K562 (cell line): ENCODE results near the gene DRAXIN. TPM values are rescaled to one million over a fixed set of nuclear protein-coding genes. Genes with fewer than 3 reads are reported as not detected.
A peak's percentile ranks its signal among the peaks of the same experiment; 100 is the strongest.

Experiments
- ARHGAP35 ChIP-seq: fragments of 450-650 bp; IDR thresholded peaks from 2 replicates; pipeline ENCODE4 v1.6.1; 2018; ENCODE audit not compliant: partially characterized antibody
- ARID1B ChIP-seq: fragments of 450-650 bp; IDR thresholded peaks from 2 replicates; pipeline ENCODE4 v1.6.1; 2016; ENCODE audit warnings: antibody characterized with exemption, mild to moderate bottlenecking, inconsistent platforms
- CCAR2 ChIP-seq: fragments of 200-400 bp; formaldehyde crosslinking; IDR thresholded peaks from 2 replicates; pipeline ENCODE4 v1.6.1; 2017; ENCODE audit warnings: mild to moderate bottlenecking, low read depth, low read length
- ELF2 ChIP-seq: fragments of 250-450 bp; sonication (Bioruptor Pico); IDR thresholded peaks from 2 replicates; pipeline ENCODE4 v1.5.0; 2021; ENCODE audit warnings: mild to moderate bottlenecking
- EP300 ChIP-seq: IDR thresholded peaks from 2 replicates; pipeline ENCODE4 v1.6.1; 2012; ENCODE audit warnings: low read length, improper control_type of control experiment
- GABPA ChIP-seq: fragments of 200-800 bp; sonication (Bioruptor generic); conservative IDR thresholded peaks from 2 replicates; pipeline ENCODE4 v1.6.1; 2016; ENCODE audit warnings: low read depth, missing genetic modification characterization, missing compliant biosample characterization
- ILK ChIP-seq: fragments of 450-650 bp; IDR thresholded peaks from 2 replicates; pipeline ENCODE4 v1.6.1; 2016; ENCODE audit warnings: missing genetic modification characterization, low read depth, mild to moderate bottlenecking, missing compliant biosample characterization, moderate library complexity, borderline replicate concordance
- KDM1A ChIP-seq, 2 experiments: fragments of 450-650 bp; IDR thresholded peaks; 2 replicates each; pipeline ENCODE4 v1.6.1; 2016; ENCODE audit warnings: mild to moderate bottlenecking in 2 of 2
- MEF2A ChIP-seq: IDR thresholded peaks from 2 replicates; pipeline ENCODE4 v1.6.1; 2011; ENCODE audit warnings: low read depth, mild to moderate bottlenecking, low read length, moderate library complexity; ENCODE audit not compliant: control insufficient read depth
- NR0B1 ChIP-seq: fragments of 450-650 bp; IDR thresholded peaks from one replicate; pipeline ENCODE4 v1.6.1; 2018; ENCODE audit warnings: mild to moderate bottlenecking, moderate library complexity; ENCODE audit not compliant: partially characterized antibody
- POLR2G ChIP-seq: fragments of 200-400 bp; formaldehyde crosslinking; IDR thresholded peaks from 2 replicates; pipeline ENCODE4 v1.6.1; 2017; ENCODE audit warnings: low read depth, mild to moderate bottlenecking, antibody characterized with exemption, low read length, moderate library complexity
- RUNX1 ChIP-seq: sonication (generic); IDR thresholded peaks from 2 replicates; pipeline ENCODE4 v1.6.1; 2016; ENCODE audit warnings: antibody characterized with exemption, low read depth
- SPI1 ChIP-seq: IDR thresholded peaks from 2 replicates; pipeline ENCODE4 v1.6.1; 2011; ENCODE audit warnings: low read depth, low read length, control low read depth, borderline replicate concordance
- SRSF7 ChIP-seq: fragments of 200-400 bp; formaldehyde crosslinking; optimal IDR thresholded peaks from 2 replicates; pipeline ENCODE3; 2017; ENCODE audit warnings: mild to moderate bottlenecking, low read depth, low read length
- TSHZ1 ChIP-seq: fragments of 250-450 bp; sonication (Bioruptor Pico); IDR thresholded peaks from 2 replicates; pipeline ENCODE4 v1.4.0; 2020; ENCODE audit warnings: mild to moderate bottlenecking, moderate library complexity
- ZBTB1 ChIP-seq: sonication (generic); formaldehyde crosslinking; IDR thresholded peaks from 2 replicates; pipeline ENCODE4 v1.8.1; 2023; ENCODE audit warnings: missing genetic modification reagents, low read depth, mild to moderate bottlenecking, borderline replicate concordance
- ZBTB11 ChIP-seq, 3 experiments: fragments of 200-800 bp in 1 of 3; fragments of 250-450 bp in 1 of 3; fragments of 450-650 bp in 1 of 3; sonication (Bioruptor Pico) in 1 of 3; sonication (Bioruptor generic) in 1 of 3; formaldehyde crosslinking in 1 of 3; IDR thresholded peaks; 2 replicates each; pipeline versions ENCODE4 v1.6.1 to v1.8.0; 2016 to 2022; ENCODE audit warnings: mild to moderate bottlenecking in 2 of 3, missing genetic modification characterization in 2 of 3, missing compliant biosample characterization in 1 of 3, moderate library complexity in 1 of 3
- ZFPM2 ChIP-seq: fragments of 250-450 bp; sonication (Bioruptor Pico); IDR thresholded peaks from 2 replicates; pipeline ENCODE4 v1.5.1; 2022; ENCODE audit warnings: mild to moderate bottlenecking
- ZNF431 ChIP-seq: sonication (generic); formaldehyde crosslinking; IDR thresholded peaks from 2 replicates; pipeline ENCODE4 v1.8.0; 2022; ENCODE audit warnings: mild to moderate bottlenecking, missing genetic modification reagents
- ZNF444 ChIP-seq: fragments of 250-450 bp; sonication (Bioruptor Pico); IDR thresholded peaks from 2 replicates; pipeline ENCODE4 v1.4.0; 2020; ENCODE audit warnings: mild to moderate bottlenecking, moderate library complexity
- polyA plus RNA-seq, 8 experiments: library from polyadenylated mRNA; depleted of rRNA in 4 of 8; stranded (reverse) in 5 of 8; unstranded in 3 of 8; fragments of >200 nt; fragmentation: Nextera tagmentation in 2 of 8; fragmentation: Illumina TruSeq in 1 of 8; extraction: Ambion mirVana in 2 of 8; extraction: Trizol in 1 of 8; gene quantifications; 2 replicates each; pipeline versions ENCODE4 v1.2.1 to v1.2.3, GENCODE V29; 2011 to 2014; ENCODE audit warnings: inconsistent platforms in 1 of 8, missing spikeins in 1 of 8
- total RNA-seq, 7 experiments: library from RNA; depleted of rRNA in 6 of 7; stranded (reverse); fragments of >200 nt in 6 of 7; fragmentation: Illumina TruSeq in 2 of 7; extraction: Trizol in 2 of 7; gene quantifications; 2 replicates each; pipeline versions ENCODE4 v1.2.1 to v1.2.3, GENCODE V29; 2011 to 2021; ENCODE audit warnings: low replicate concordance in 1 of 7

DRAXIN gene
- total and polyA plus RNA-seq, 9 of the 15 experiments (the other 6 are each of a cell fraction or from before 2014, with no cell fraction given) = 0.01 to 0.04 (median 0.01) TPM; not detected in 6

GRCh38 chr1:11697188-11697892, 5.8 kb downstream of the DRAXIN start (continued):
- TF ChIP-seq TSHZ1 = no peak
- TF ChIP-seq ELF2 (CRISPR knock-in tag) = no peak
- no peak for TF ChIP-seq POLR2G
- no peak for TF ChIP-seq RUNX1
- TF ChIP-seq KDM1A (IDR thresholded peaks at IDR 0.05) = peak; percentile 31 to 71; a peak in 3 of 4 replicates
- no peak for TF ChIP-seq ZBTB11 (CRISPR knock-in tag; IDR thresholded peaks at IDR 0.05)
- no peak for TF ChIP-seq SPI1
- no peak for TF ChIP-seq NR0B1
- TF ChIP-seq ZFPM2 (CRISPR knock-in tag) = no peak
- no peak for TF ChIP-seq ILK
- TF ChIP-seq MEF2A = no peak
- TF ChIP-seq EP300 = peak; percentile 67
- TF ChIP-seq CCAR2 = no peak
- TF ChIP-seq ZNF444 (CRISPR knock-in tag) = no peak
- TF ChIP-seq ZBTB1 (CRISPR knock-in tag) = no peak
- no peak for TF ChIP-seq ZNF431 (CRISPR knock-in tag)
- no peak for TF ChIP-seq GABPA
- TF ChIP-seq SRSF7 = no peak
- no peak for TF ChIP-seq ARHGAP35
- TF ChIP-seq ARID1B = peak; percentile 88
